ENCODE data around the gene CFAP61. TPM values are rescaled to one million over a fixed set of nuclear protein-coding genes. Genes with fewer than 3 reads are reported as not detected.

CFAP61 gene
- total RNA-seq, 1 experiment from 2014 or later: 1.5 TPM

GRCh38 chr20:20167698-20168097, 115.4 kb downstream of the CFAP61 start:
- no peak for DNase-seq (ENCODE audit: low read depth)

GRCh38 chr20:20173254-20173653, 120.9 kb downstream of the CFAP61 start:
- no peak for DNase-seq (ENCODE audit: low read depth)

DNA sequence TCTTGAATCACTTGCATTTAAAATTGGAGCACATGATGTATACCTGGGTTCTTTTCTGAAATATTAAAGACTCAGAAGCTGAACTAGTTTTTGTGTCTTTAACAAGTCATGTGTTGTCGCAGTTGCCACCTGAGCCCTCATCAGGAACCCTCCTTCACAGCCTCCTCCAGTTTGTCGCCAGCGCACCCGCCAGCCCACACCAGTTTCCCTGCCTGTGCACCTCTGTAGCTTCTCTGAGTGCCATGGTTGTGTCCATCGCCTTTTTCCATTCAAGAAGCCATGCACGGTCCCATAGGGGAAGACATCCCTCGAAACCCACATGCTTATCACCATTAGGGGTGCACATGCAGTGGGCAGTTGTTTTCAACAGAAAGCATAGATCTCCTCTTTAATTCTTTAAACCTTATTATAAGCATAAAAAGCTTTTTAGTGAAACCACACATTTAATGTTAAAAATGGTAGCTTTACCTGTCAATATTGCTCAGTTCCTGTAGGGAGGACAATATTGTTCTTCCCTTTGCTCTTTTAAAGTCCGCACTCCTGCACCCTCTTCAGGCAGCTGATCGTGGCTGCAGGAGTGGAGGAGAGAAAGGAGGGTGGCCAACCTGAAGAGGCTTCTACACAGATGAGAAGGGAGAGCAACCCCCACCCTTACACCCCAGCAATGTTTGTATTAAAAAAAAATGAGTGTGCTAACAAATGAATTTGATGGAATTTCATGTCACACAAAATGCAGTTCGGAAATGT, 121.9 kb downstream of the CFAP61 start:
- no peak for DNase-seq (ENCODE audit: low read depth)

DNA sequence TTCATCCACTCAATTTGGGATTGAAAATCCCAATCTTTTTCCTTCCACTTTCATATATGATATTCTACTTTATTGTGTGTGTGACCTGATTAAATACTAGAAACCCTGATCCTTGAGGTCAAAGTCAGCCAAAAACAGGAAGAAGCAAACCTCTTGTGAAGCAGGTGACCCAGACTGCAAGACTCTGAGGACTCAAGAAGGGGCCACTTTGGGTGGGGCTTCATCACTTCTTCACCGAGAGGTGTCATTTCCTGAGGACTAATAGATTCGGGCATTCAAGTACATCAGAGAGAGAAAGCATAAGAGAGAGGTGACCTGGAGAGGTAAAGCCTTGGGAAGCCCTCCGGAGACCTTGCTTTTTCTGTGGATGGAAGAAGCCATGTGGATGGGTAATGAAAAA, 129.0 kb downstream of the CFAP61 start:
- DNase-seq (ENCODE audit: low read depth): no peak

- peak; percentile 12 for DNase-seq (ENCODE audit: low read depth)
Observed at GRCh38 chr20:20184149-20184548, 131.8 kb downstream of the CFAP61 start.

- no peak for DNase-seq (ENCODE audit: low read depth)
Observed at GRCh38 chr20:20184706-20185105, 132.4 kb downstream of the CFAP61 start.

- no peak for DNase-seq (ENCODE audit: low read depth)
Observed at GRCh38 chr20:20188647-20189046, 136.3 kb downstream of the CFAP61 start.

GRCh38 chr20:20192366-20192765, 140.0 kb downstream of the CFAP61 start:
- DNase-seq (ENCODE audit: low read depth): no peak

GRCh38 chr20:20195021-20195705, 142.8 kb downstream of the CFAP61 start:
- no peak for DNase-seq (ENCODE audit: low read depth)

DNA sequence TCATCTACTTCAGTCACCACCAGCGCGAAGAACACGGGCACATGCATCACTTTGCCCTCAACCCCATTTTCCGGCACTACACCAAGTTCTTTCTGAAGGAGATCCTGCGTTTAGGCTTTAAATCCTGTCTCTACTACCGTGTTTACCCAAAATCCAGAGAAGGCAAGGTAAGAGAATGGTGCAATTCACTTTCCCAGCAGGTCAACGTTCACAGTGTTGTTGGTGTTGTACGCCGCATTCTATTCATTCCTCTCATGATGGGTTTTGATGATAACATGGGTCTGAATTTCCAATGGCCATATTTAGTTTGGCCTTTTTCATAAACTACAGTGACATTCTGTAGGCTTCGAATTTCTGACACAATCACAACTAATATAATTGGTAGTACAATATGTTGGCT, 144.3 kb downstream of the CFAP61 start:
- DNase-seq (ENCODE audit: low read depth): no peak

- DNase-seq (ENCODE audit: low read depth): no peak
Observed at GRCh38 chr20:20198011-20198410, 145.7 kb downstream of the CFAP61 start.

GRCh38 chr20:20199361-20200160, 147.2 kb downstream of the CFAP61 start:
- DNase-seq (ENCODE audit: low read depth): no peak

DNA sequence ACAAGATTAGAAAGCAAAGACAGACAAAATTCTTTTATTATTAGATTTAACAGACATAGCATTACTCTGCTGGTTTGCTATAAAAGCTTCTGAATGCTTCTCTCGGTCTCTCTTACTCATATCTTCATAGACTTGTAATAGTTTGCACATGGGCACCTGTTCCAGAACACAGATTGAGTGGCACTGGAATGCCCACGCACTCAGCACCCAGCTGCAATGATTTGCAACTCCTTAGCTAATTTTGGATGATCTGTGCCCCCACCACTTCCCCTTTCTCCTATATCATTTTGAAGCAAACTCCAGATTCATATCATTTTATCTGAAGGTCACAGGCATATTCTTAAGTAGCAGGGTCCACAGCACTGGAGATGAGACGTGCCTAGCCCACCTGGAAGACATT, 148.8 kb downstream of the CFAP61 start:
- DNase-seq (ENCODE audit: low read depth): no peak

DNA sequence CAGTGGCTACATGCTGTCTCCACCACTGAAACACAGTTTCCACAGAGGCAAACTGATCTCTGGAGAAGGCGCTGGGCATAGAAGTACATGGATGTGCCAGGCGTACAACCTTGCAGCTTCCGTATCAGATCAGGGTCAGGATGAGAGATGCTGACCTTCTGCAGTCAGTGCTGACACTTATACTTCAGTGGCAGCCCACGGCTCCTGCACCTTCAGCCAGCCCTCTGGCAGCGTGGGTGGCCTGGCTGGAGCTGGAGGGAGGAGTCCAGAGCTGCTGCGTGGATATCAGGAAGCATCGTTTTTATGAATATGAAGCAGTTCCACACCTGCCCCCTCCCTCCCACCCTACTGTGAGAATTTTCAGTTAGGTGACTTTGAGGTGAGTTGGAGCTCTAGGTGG, 149.3 kb downstream of the CFAP61 start:
- no peak for DNase-seq (ENCODE audit: low read depth)

GRCh38 chr20:20202768-20203167, 150.4 kb downstream of the CFAP61 start:
- no peak for DNase-seq (ENCODE audit: low read depth)

GRCh38 chr20:20203784-20204183, 151.5 kb downstream of the CFAP61 start:
- DNase-seq (ENCODE audit: low read depth): no peak

DNA sequence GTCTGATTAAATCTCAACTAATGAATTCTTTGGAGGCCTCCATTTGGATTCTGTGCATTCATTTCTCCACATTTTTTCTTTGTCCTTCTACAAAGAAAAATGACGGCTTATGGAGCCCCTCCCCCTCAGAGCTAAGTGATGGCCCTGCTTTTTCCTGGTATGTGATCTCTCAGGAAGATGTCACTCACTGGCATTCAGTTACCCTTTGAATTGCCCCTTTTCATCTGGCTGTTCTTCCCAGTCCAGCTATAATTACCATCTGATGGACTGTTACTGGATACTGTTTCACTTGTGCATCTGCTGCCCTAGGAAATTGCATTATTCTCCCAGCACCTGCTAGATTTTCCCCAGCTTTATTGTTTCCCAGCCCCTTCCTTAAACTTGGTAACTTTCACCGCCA, 151.9 kb downstream of the CFAP61 start:
- no peak for DNase-seq (ENCODE audit: low read depth)

DNA sequence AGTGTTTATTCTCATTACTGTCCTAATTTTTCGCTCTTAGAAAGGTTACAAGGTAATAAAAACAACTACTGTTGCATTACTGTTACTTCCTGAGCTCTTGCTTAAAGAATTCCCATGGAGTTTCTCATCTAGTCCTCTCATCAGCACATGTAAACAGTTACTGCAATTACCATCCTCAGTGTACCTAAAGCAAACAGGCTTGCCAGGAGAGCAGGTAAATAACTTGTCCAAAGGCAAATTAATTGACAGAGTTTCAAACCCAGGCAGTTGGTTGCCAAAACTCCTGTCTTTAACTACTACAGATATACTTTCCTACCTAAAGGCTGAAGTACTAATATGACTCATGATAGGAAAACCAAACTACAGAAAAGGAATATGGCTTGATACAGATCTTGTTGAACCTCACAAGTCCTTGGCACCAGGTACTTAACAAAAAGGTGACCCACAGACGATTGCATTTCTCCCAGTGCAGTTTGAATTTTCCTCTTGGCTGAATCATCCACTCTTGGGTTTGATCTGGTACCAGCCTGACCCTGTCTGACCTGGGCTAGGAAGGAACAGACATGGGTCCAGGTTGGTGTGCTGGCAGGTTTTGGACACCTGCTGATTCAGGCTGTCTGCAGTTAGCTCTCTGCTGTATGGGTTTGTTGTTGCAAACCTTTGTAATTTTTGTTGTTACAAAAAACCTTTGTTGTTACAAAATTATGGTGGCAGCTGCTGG, 153.0 kb downstream of the CFAP61 start:
- no peak for DNase-seq (ENCODE audit: low read depth)

DNA sequence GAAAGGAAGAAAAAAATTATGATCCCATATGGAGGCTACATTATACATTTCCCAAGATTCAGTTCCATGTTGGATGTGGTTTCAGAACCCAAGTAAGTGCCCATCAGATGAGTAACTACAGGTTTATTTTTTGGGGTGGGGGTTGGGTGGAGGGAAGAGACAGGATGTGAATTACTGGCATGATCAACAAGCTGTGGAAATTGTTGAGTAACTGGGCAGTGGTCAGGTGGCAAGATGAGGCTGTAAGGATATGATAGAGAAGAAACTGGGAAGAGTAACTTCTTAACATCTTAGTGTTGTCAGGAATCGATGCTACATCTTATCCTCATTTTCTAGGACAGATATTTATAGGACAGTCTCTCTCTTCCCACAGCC, 153.5 kb downstream of the CFAP61 start:
- peak; percentile 24 for DNase-seq (ENCODE audit: low read depth)

- DNase-seq (ENCODE audit: low read depth): no peak
Observed at GRCh38 chr20:20206788-20207187, 154.5 kb downstream of the CFAP61 start.

DNA sequence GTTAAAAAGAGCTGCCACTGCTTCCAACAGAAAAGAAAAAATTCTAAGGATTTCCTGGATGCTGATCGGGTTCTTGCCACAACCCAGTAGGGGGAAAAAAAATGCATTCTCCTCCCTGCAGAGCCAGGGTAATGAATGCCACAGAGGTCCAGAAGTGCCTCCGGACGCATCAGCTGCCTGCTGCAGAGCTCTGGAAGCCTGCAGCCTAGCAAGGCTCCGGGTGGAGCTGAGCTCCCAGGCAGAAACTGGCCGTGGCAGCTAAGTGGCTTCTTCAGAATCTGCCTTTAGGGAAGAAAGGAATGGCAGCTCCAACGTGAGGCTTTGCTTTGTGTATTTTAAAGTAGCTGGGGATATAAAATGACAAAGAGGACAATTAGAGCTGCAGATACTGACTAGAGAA, 155.0 kb downstream of the CFAP61 start:
- DNase-seq (ENCODE audit: low read depth): no peak

DNA sequence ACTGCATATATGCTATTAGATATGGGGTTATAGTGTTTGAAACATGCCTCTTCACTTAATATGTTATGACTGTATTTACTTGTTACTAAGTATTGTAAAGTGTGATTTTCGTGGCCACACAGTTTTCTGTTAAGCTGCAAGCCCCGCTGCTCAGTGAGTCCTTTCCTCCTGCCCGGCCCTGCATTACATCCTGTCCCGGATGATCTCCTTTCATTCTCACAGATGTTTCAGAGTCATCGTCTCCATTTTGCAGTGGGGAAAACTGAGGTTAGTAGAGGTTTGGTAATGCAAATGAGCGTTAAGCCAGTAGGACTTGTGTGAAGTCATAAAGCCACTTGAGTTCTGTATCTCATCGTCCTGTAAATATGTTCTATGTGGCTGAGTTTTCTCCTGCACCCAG, 155.5 kb downstream of the CFAP61 start:
- no peak for DNase-seq (ENCODE audit: low read depth)

Measured in Daoy (cell line).